GM18517 (cell line): ENCODE results near the gene KLHL22.
"Not testable (repeated sequence)": the region's sequence is repeated elsewhere in the genome, so short reads cannot be mapped to it uniquely, and the experiment has no call there.

ENCODE experiments used
- ATAC-seq: cut with Tn5 transposase; IDR thresholded peaks from one replicate; pipeline ENCODE4 v1.9.1; 2021; ENCODE audit warnings: mild to moderate bottlenecking, moderate library complexity; ENCODE audit not compliant: unreplicated experiment

Gene KLHL22

GRCh38 chr22:20451129-20451778, 44.3 kb downstream of the KLHL22 start:
- ATAC-seq, result not testable (repeated sequence)

DNA sequence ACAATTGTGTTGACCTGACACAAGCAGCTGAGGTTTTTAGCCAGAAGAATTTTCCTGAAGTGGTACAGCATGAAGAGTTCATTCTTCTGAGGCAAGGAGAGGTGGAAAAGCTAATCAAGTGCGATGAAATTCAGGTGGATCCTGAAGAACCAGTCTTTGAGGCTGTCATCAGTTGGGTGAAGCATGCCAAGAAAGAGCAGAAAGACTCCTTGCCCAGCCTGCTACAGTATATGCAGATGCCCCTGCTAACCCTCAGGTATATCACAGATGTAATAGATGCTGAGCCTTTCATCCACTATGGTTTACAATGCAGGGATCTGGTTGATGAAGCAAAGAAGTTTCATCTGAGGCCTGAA, 45.1 kb downstream of the KLHL22 start:
- ATAC-seq, result no peak

DNA sequence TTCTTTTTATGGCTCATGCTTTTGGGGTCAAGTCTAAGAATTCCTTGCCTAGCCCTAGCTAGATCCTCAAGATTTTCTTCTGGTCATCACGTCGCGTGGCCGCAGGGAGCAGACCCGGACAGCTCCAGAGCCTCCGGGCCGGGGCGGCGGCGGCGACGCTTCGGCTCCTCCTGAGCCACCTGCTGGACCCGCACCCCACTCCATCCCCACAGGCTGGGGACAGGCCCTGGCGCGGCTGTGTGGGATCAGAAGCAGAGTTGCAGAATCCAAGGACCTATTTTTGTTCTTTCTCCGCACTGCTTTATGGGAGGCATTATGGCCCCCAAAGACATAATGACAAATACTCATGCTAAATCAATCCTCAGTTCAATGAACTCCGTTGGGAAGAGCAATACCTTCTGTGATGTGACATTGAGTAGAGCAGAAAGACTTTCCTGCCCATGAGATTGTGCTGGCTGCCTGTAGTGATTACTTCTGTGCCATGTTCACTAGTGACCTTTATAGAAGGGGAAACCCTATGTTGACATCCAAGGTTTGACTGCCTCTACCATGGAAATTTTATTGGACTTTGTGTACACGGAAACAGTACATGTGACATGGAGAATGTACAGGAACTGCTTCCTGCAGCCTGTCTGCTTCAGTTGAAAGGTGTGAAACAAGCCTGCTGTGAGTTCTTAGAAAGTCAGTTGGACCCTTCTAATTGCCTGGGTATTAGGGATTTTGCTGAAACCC, 45.6 kb downstream of the KLHL22 start:
- ATAC-seq, result no peak

GRCh38 chr22:20448630-20449029, 47.0 kb downstream of the KLHL22 start:
- no peak for ATAC-seq

GRCh38 chr22:20446383-20446970, 49.1 kb downstream of the KLHL22 start:
- ATAC-seq, result no peak

DNA sequence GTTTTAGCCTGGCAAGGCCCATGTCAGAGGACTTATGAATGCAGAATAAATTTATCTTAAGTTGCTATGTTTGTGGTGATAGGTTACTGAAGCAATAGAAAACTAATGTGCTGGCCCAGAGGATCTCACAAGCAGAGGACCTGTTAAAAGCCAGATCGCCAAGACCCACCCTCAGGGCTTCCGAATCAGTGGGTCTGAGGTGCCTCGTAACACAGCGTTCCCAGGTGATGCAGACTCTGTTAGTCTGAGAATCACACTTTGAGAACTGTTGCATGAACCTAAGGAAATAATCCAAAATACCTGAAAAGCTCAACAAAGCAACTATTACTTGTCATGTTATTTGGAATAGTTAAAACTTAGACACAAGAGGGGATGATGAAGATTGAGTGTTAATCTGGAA, 51.3 kb downstream of the KLHL22 start:
- no peak for ATAC-seq

- no peak for ATAC-seq
Observed at GRCh38 chr22:20442485-20443284, 52.9 kb downstream of the KLHL22 start.

DNA sequence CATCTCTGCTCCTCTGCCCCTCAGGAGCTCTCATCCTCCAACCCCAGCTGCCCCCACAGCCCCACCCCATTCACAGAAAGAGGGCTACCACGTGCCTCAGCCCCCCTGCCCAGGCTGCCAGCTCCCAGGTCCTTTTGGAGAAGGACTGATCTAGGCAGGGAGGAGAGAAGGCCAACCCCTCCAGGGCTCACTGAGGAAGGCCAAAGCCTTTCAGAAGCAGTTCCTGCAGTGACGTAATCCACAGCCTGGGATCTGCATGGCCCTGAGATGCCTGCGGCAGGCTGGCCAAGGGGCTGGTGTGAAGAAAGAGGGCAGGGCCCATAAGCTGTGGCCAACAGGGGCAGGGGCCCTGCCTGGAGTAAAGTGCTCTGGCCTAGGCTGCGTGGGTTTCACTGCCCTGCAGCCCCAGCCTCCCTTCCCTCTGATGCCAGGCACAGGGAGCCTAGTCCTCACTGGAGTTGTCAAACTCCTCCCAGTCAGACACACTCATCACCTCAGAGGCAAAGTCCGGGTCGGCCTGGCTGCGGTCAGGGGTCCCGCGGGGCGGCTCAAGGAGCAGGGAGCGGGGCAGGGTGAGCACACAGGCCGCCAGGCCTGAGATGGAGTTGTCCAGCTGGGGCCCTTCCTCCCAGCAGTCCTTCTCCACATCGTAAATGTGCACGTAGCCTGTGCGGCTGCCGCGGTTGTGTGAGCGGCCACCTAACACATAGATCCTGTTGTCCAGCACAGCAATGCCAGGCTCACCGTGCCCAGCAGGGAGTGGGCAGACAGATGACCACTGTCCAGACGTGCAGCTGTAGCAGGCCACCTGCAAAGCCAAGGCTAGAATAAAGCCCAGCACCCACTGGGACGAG, 53.7 kb downstream of the KLHL22 start:
- no peak for ATAC-seq

GRCh38 chr22:20440637-20441591, 54.7 kb downstream of the KLHL22 start:
- no peak for ATAC-seq

DNA sequence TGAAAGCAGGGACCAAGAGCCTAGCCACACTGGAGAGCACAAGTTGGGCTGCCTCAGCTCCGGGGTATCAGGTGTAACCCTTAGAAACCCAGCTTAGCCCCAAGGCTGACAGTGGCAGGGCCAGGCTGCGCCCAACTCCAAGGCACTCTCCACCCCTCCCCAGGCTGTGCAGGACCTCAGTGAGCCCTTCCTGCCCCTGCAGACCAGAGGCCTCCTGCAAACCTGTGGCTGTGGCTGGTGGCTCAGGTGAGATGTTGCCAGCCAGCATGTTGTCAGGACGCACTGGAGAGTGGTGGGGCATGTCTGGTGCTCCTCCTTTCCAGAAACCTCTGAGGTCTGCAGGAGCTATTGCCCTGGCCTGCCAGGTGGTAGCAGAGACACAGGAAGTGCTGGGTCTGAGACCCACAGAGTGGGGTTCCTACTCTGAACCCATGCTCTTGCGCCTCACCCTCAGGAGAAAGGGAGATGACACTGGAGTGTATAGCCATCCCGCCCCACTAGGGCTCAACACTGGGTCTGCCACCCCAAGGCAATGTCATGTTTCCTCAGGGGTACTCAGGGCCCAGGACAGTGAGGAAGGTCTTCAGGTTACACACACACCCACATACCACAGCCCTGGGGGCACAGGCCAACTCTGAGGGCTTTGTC, 55.5 kb downstream of the KLHL22 start:
- no peak for ATAC-seq

- ATAC-seq, result no peak
Observed at GRCh38 chr22:20439556-20439927, 56.1 kb downstream of the KLHL22 start.

DNA sequence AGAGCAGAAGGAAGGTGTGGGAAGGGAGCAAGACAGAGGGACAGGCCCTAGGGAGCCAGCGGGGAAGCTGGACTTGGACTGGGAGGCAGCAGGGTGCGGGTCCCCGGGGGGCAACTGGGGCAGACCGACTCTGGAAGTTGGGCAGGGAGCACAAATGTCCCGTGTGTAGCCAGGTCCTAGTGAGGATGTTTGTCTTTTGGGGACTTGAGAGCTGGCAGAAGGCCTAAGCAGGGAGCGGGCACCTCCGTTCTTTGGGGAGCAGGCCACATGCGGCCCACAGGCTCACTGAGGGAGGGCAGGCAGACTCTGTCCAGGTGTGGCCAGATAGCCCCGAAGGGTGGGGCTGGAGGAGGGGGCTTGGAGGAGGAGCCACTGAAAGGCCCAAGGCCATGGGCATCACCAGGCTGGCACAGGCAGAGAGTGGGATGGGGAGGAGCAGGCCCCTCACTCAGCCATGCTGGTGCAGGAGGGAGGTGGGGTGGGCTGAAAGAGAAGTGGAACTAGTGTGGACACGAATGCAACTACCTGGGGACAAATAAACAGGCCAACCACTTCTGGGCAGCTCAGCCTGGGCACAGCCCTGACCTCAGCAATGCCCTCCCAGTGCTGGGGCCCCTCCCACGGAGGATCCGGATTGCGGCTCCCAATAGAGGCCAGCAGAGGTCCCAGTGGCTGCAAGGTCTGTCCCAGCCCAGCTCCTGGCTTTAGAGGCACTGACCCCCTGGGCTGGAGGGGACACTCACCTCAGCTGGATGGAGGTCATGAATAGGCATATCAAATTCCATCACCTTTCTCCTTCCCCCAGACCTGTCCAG, 56.7 kb downstream of the KLHL22 start:
- ATAC-seq, result no peak

DNA sequence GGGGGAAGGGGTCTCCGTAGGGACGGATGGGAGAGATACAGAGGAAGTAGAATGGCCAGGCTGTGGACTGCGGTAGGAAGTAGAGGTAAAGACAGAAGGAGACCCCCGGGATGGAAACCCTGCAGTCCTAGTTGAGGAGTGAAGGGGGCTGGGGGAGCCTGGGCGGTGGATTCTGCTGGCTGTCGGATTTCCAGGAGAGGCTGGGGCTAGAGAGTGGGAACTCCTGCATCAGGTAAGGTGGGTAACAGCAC, 57.2 kb downstream of the KLHL22 start:
- no peak for ATAC-seq

DNA sequence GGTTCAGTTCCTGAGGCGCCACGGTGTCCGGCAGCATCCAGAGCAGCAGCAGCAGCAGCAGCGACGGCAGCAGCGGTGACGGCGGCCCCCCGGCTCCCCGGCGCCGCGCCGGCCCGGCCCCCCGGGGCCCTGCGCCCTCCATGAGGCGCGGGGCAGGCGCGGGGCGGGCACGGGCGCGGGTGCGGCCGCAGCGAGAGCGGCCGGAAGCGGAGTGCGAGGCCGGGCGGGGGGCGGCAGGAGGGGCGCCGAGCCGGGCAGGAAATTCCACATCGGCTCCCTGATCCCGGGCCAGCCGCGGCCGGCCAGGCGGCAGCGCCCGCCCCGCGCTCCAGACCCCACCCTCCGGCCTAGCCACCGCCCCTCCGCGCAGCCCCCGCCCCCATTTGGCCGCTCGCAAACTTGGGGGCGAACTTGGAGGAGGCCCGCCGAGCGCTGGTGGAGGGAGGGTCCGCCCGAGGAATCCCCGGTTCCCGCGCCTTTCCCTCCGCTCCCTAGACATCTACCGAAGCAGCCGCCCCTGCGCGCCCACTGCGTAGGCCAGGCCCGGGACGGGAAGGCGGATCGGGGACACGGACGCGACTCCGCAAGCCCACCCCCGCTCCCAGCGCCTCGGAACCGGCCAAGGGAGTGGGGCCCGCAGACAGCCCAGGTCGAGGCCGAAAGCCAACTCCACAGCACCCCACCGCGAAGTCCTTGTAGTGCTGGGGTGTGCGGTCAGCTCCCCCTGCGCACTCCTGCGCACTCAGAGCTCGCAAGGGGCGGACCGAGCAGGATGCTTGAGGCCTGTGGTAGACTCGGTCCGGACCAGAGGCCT, 57.8 kb downstream of the KLHL22 start, which contains the start of gene SCARF2:
TSS of gene SCARF2 (minus strand) at position 213 of the 814 bp plus-strand sequence. CDS start at position 142, 71 bp downstream.
- no peak for ATAC-seq

- no peak for ATAC-seq
Observed at GRCh38 chr22:20436768-20437612, 58.6 kb downstream of the KLHL22 start.

GRCh38 chr22:20436307-20436767, 59.3 kb downstream of the KLHL22 start:
- no peak for ATAC-seq
